HEK293 (cell line): Measurements from ENCODE around the gene IRAK2.

Experiments
- CTCF ChIA-PET: fragments of 350-600 bp; formaldehyde crosslinking; extraction: SDS; loops from one replicate; lab custom pipeline; 2021; ENCODE audit warnings: antibody characterized with exemption; lab: Yijun Ruan, JAX
- POLR2A ChIA-PET: fragments of 300-600 bp; formaldehyde crosslinking; extraction: SDS; loops from one replicate; lab custom pipeline; 2020; ENCODE audit warnings: antibody characterized with exemption, inconsistent platforms; lab: Yijun Ruan, JAX
- H3K27ac ChIP-seq: fragments of 200-500 bp; sonication (Bioruptor generic); 2 replicates; pipeline ENCODE4 v1.5.1; 2014; ENCODE audit warnings: low read depth, low read length, control low read depth, inconsistent platforms; ENCODE audit errors: extremely low read depth
- H3K36me3 ChIP-seq, 2 experiments: fragments of 200-500 bp in 1 of 2; sonication (Bioruptor generic) in 1 of 2; 1 replicate in 1 of 2; 2 replicates in 1 of 2; pipeline ENCODE4 v1.5.1; 2014 to 2017; ENCODE audit warnings: inconsistent platforms in 2 of 2, low read length in 2 of 2; ENCODE audit not compliant: control insufficient read depth in 2 of 2, insufficient read depth in 1 of 2
- H3K4me1 ChIP-seq: fragments of 200-500 bp; sonication (Bioruptor generic); 2 replicates; pipeline ENCODE4 v1.5.1; 2014; ENCODE audit warnings: mild to moderate bottlenecking, low read length, inconsistent platforms; ENCODE audit not compliant: control insufficient read depth, insufficient read depth
- H3K4me3 ChIP-seq: 2 replicates; pipeline ENCODE4 v1.5.1; 2011; ENCODE audit warnings: low read depth, mild to moderate bottlenecking, control low read depth, low read length, moderate library complexity
- H3K9me3 ChIP-seq: fragments of 200-500 bp; sonication (Bioruptor generic); 2 replicates; pipeline ENCODE4 v1.5.1; 2014; ENCODE audit warnings: low read depth, low read length, inconsistent platforms; ENCODE audit not compliant: control insufficient read depth, insufficient read depth
- INSM2 ChIP-seq: fragments of 450-650 bp; formaldehyde crosslinking; IDR thresholded peaks from 2 replicates; pipeline ENCODE4 v1.5.1; 2016; ENCODE audit warnings: missing biosample characterization, missing genetic modification characterization
- KLF1 ChIP-seq: fragments of 450-650 bp; formaldehyde crosslinking; IDR thresholded peaks from 2 replicates; pipeline ENCODE4 v1.5.1; 2016; ENCODE audit warnings: missing biosample characterization, missing genetic modification characterization
- PATZ1 ChIP-seq: fragments of 450-650 bp; formaldehyde crosslinking; IDR thresholded peaks from 2 replicates; pipeline ENCODE4 v1.5.1; 2016; ENCODE audit warnings: missing biosample characterization, missing genetic modification characterization
- PRDM4 ChIP-seq: fragments of 450-650 bp; formaldehyde crosslinking; IDR thresholded peaks from 2 replicates; pipeline ENCODE4 v1.5.1; 2017; ENCODE audit warnings: missing biosample characterization, missing genetic modification characterization
- RBAK ChIP-seq: fragments of 450-650 bp; formaldehyde crosslinking; IDR thresholded peaks from 2 replicates; pipeline ENCODE4 v1.5.1; 2016; ENCODE audit warnings: missing biosample characterization, missing genetic modification characterization
- SP2 ChIP-seq: fragments of 450-650 bp; formaldehyde crosslinking; IDR thresholded peaks from 2 replicates; pipeline ENCODE4 v1.5.1; 2016; ENCODE audit warnings: missing biosample characterization, missing genetic modification characterization
- SP3 ChIP-seq: fragments of 450-650 bp; formaldehyde crosslinking; IDR thresholded peaks from 2 replicates; pipeline ENCODE4 v1.5.1; 2016; ENCODE audit warnings: missing biosample characterization, missing genetic modification characterization
- SP7 ChIP-seq: fragments of 450-650 bp; formaldehyde crosslinking; IDR thresholded peaks from 2 replicates; pipeline ENCODE4 v1.5.1; 2016; ENCODE audit warnings: missing biosample characterization, missing genetic modification characterization
- TRIM28 ChIP-seq: IDR thresholded peaks from 2 replicates; pipeline ENCODE4 v1.6.1; 2011; ENCODE audit warnings: low read length, control low read depth, borderline replicate concordance
- ZBTB11 ChIP-seq: fragments of 450-650 bp; formaldehyde crosslinking; conservative IDR thresholded peaks from 2 replicates; pipeline ENCODE4 v1.5.1; 2016; ENCODE audit warnings: low read depth, missing biosample characterization, missing genetic modification characterization
- ZBTB17 ChIP-seq: fragments of 450-650 bp; formaldehyde crosslinking; IDR thresholded peaks from 2 replicates; pipeline ENCODE4 v1.5.1; 2016; ENCODE audit warnings: missing biosample characterization, missing genetic modification characterization
- ZEB2 ChIP-seq: fragments of 450-650 bp; formaldehyde crosslinking; IDR thresholded peaks from 2 replicates; pipeline ENCODE4 v1.5.1; 2016; ENCODE audit warnings: missing biosample characterization, missing genetic modification characterization
- ZFHX2 ChIP-seq: fragments of 450-650 bp; formaldehyde crosslinking; conservative IDR thresholded peaks from 2 replicates; pipeline ENCODE4 v1.5.1; 2016; ENCODE audit warnings: missing biosample characterization, missing genetic modification characterization
- ZIC2 ChIP-seq: fragments of 450-650 bp; formaldehyde crosslinking; IDR thresholded peaks from 2 replicates; pipeline ENCODE4 v1.5.1; 2016; ENCODE audit warnings: missing biosample characterization, missing genetic modification characterization
- ZNF19 ChIP-seq: fragments of 450-650 bp; formaldehyde crosslinking; IDR thresholded peaks from 2 replicates; pipeline ENCODE4; 2016; ENCODE audit warnings: missing biosample characterization, missing genetic modification characterization, low read depth
- ZNF202 ChIP-seq: fragments of 450-650 bp; formaldehyde crosslinking; IDR thresholded peaks from 2 replicates; pipeline ENCODE4 v1.5.1; 2016; ENCODE audit warnings: missing biosample characterization, missing genetic modification characterization, borderline replicate concordance
- ZNF37A ChIP-seq: fragments of 450-650 bp; IDR thresholded peaks from 2 replicates; pipeline ENCODE4 v1.5.1; 2018; ENCODE audit warnings: missing biosample characterization, missing genetic modification characterization
- ZNF501 ChIP-seq: fragments of 450-650 bp; formaldehyde crosslinking; IDR thresholded peaks from 2 replicates; pipeline ENCODE4 v1.5.1; 2016; ENCODE audit warnings: missing biosample characterization, missing genetic modification characterization
- ZNF558 ChIP-seq: fragments of 450-650 bp; formaldehyde crosslinking; IDR thresholded peaks from 2 replicates; pipeline ENCODE4 v1.5.1; 2016; ENCODE audit warnings: missing biosample characterization, missing genetic modification characterization
- ZNF571 ChIP-seq: fragments of 450-650 bp; formaldehyde crosslinking; IDR thresholded peaks from 2 replicates; pipeline ENCODE4 v1.5.0; 2017; ENCODE audit warnings: missing biosample characterization, missing genetic modification characterization
- ZNF785 ChIP-seq: fragments of 450-650 bp; formaldehyde crosslinking; IDR thresholded peaks from 2 replicates; pipeline ENCODE4 v1.5.1; 2016; ENCODE audit warnings: missing biosample characterization, missing genetic modification characterization
- ZNF837 ChIP-seq: fragments of 450-650 bp; formaldehyde crosslinking; IDR thresholded peaks from 2 replicates; pipeline ENCODE4 v1.5.1; 2016; ENCODE audit warnings: missing biosample characterization, missing genetic modification characterization
- ZNF843 ChIP-seq: fragments of 450-650 bp; formaldehyde crosslinking; IDR thresholded peaks from 2 replicates; pipeline ENCODE4 v1.5.1; 2016; ENCODE audit warnings: missing biosample characterization, missing genetic modification characterization
- ZSCAN5A ChIP-seq: fragments of 450-650 bp; formaldehyde crosslinking; IDR thresholded peaks from 2 replicates; pipeline ENCODE4 v1.5.1; 2016; ENCODE audit warnings: missing biosample characterization, missing genetic modification characterization

The IRAK2 gene

GRCh38 chr3:10115326-10116137, 49.2 kb upstream of the IRAK2 start, which contains the start of gene BRK1:
BRK1 (plus strand) TSS chr3:10115675; CDS start chr3:10115702, 27 bp downstream.
- H3K9me3 ChIP-seq = no peaks in the 10 kb centered on the region
- H3K4me3 ChIP-seq = peak within 1 kb of the TSS; percentile 88
- ChIA-PET CTCF (interaction anchor here (0.6 to 0.7 kb wide), 4 partner anchors 11 to 202 kb away, joined by 3 to 5 read pairs (median 3); no protein-coding TSS in a partner anchor), POLR2A (interaction anchor here (0.6 to 1.9 kb wide), 7 partner anchors 14 to 191 kb away, joined by 3 to 9 read pairs (median 4); partner anchors contain the start of gene VHL)
- peaks cover 6% of the 10 kb centered on the region; the same call in 1 of the 2 replicates for H3K4me1 ChIP-seq
- peaks cover 10 to 14% of the 10 kb centered on the region in 2 experiments; a peak in 2 of 3 replicates for H3K36me3 ChIP-seq
- peak within 1 kb of the TSS; percentile 11; the same call in 1 of the 2 replicates for H3K27ac ChIP-seq
- TF ChIP-seq ZNF843 (0 out of 2 replicates have a peak, but pooled peaks have one; percentile 42), ZNF785 (tag by site-specific recombination) (0 out of 2 replicates have a peak, but pooled peaks have one; percentile 37), PRDM4 (tag by site-specific recombination) (0 out of 2 replicates have a peak, but pooled peaks have one; percentile 9), ZNF37A (no peak), ZNF19 (tag by site-specific recombination) (no peak), ZNF558 (tag by site-specific recombination) (no peak), SP3 (tag by site-specific recombination) (peak; percentile 66), ZEB2 (tag by site-specific recombination) (peak; percentile 65; the same call in 1 of the 2 replicates), ZIC2 (tag by site-specific recombination) (0 out of 2 replicates have a peak, but pooled peaks have one; percentile 16), KLF1 (tag by site-specific recombination) (peak; percentile 24; the same call in 1 of the 2 replicates), ZNF202 (no peak), TRIM28 (peak; percentile 13; the same call in 1 of the 2 replicates), RBAK (tag by site-specific recombination) (no peak), INSM2 (peak; percentile 48; the same call in 1 of the 2 replicates), SP7 (tag by site-specific recombination) (peak; percentile 46), SP2 (peak; percentile 61), ZNF571 (no peak), ZFHX2 (tag by site-specific recombination) (peak; percentile 88), ZNF501 (tag by site-specific recombination) (peak; percentile 69; the same call in 1 of the 2 replicates), ZNF837 (no peak), ZSCAN5A (peak; percentile 1; the same call in 1 of the 2 replicates), ZBTB11 (tag by site-specific recombination) (peak; percentile 54), PATZ1 (tag by site-specific recombination) (0 out of 2 replicates have a peak, but pooled peaks have one; percentile 37), ZBTB17 (tag by site-specific recombination) (peak; percentile 60)
